ENCODE measurements around the gene MYO1H. TPM values are rescaled to one million over a fixed set of nuclear protein-coding genes. Genes with fewer than 3 reads are reported as not detected.

The MYO1H gene
- total and polyA plus RNA-seq, 2 of the 13 experiments (the other 11 are each of a cell fraction or from before 2014, with no cell fraction given): not detected

DNA sequence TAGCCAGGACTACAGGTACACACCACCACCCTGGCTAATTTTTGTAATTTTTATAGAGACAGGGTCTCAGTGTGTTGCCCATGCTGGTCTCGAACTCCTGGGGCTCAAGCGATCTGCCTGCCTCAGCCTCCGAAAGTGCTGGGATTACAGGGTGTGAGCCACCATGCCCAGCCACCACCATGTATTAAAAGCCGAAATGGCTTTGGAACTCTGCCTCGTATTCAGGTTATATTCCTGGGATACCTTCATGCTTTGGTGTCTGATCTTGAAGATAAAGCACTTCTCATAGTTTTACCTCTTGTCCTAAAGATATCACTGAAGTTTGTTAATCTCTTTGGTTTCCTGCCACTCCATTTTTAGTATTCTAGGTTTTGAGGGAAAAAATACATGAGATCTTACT lies 47.2 kb downstream of the MYO1H start:
- in situ Hi-C loops (cut with HindIII; ENCODE audit: extremely low pct_ligation_motif_present, low pct_unique_long_range_greater_than_20kb): no loop called here
- POLR2A ChIA-PET: no interaction called here
- ATAC-seq (no peak), FAIRE-seq (no peak), DNase-seq (ENCODE audit: low spot score) (no peak)
- H2AFZ ChIP-seq (ENCODE audit: low read length): no peak overlapping the region
- no peak overlapping the region for H3K9ac ChIP-seq (ENCODE audit: insufficient read depth, low read depth, low read length)
- CTCF ChIA-PET (ENCODE audit: low intra/inter-chr PET ratio, low total read pairs): interaction anchor here (2.3 kb wide), 1 partner anchor 131 kb away, joined by 12 read pairs; no protein-coding TSS in a partner anchor
- 40% methylated on average over 5 of the region's 5 CpGs for WGBS (ENCODE audit: low lambda C conversion rate)
- H3K9me3 ChIP-seq (ENCODE audit: low read length): no peaks in the 10 kb centered on the region
- intact Hi-C loops (cut with micrococcal nuclease; ENCODE audit: unreplicated experiment): no loop called here
- H3K27me3 ChIP-seq (ENCODE audit: control insufficient read depth in 1 of 2, insufficient read depth in 2 of 2, low read length in 2 of 2): 0 out of 5 replicates have a peak, but pooled peaks cover 0 to 7% of the 10 kb centered on the region in 2 experiments
- no peaks in the 10 kb centered on the region for H4K20me1 ChIP-seq (ENCODE audit: insufficient read depth, low read length)
- H3K4me2 ChIP-seq (ENCODE audit: low read depth, low read length): no peak overlapping the region
- BruUV-seq (replicated peaks): no TSS peak
- H3K4me3 ChIP-seq (replicated peaks in 1 of 3; ENCODE audit: insufficient read depth in 1 of 3, low read depth in 2 of 3, low read length in 3 of 3): no peak overlapping the region
- H3K27ac ChIP-seq (ENCODE audit: extremely low read length, insufficient read depth, low read length): no peak overlapping the region
- H3K79me2 ChIP-seq (ENCODE audit: insufficient read depth, low read length): no peaks in the 10 kb centered on the region
- no peaks in the 10 kb centered on the region for H3K4me1 ChIP-seq (ENCODE audit: insufficient read depth, low read length)
- no peaks in the 10 kb centered on the region for H3K36me3 ChIP-seq (replicated peaks in 1 of 2; ENCODE audit: control insufficient read depth in 1 of 2, insufficient read depth in 2 of 2, low read length in 2 of 2)
- no peak for TF ChIP-seq SMAD1 (CRISPR knock-in tag; IDR thresholded peaks at IDR 0.05; ENCODE audit: borderline replicate concordance, low read depth)
- TF ChIP-seq, protein P1, sequence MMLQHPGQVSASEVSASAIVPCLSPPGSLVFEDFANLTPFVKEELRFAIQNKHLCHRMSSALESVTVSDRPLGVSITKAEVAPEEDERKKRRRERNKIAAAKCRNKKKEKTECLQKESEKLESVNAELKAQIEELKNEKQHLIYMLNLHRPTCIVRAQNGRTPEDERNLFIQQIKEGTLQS (CRISPR knock-in tag; IDR thresholded peaks at IDR 0.05): no peak
- TF ChIP-seq, protein P2, sequence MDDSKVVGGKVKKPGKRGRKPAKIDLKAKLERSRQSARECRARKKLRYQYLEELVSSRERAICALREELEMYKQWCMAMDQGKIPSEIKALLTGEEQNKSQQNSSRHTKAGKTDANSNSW (CRISPR knock-in tag; IDR thresholded peaks at IDR 0.05; ENCODE audit: borderline replicate concordance): no peak
- TF ChIP-seq HDAC6 (IDR thresholded peaks at IDR 0.05; ENCODE audit: low read depth, low read length): no peak
- TF ChIP-seq, protein P3, sequence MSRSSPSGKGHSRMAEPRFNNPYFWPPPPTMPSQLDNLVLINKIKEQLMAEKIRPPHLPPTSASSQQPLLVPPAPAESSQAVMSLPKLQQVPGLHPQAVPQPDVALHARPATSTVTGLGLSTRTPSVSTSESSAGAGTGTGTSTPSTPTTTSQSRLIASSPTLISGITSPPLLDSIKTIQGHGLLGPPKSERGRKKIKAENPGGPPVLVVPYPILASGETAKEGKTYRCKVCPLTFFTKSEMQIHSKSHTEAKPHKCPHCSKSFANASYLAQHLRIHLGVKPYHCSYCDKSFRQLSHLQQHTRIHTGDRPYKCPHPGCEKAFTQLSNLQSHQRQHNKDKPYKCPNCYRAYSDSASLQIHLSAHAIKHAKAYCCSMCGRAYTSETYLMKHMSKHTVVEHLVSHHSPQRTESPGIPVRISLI (CRISPR knock-in tag; IDR thresholded peaks at IDR 0.05; ENCODE audit: borderline replicate concordance): no peak
- TF ChIP-seq MEIS1 (CRISPR knock-in tag; IDR thresholded peaks at IDR 0.05; ENCODE audit: borderline replicate concordance): no peak
- no peak for TF ChIP-seq FOXK1 (CRISPR knock-in tag; IDR thresholded peaks at IDR 0.05; ENCODE audit: borderline replicate concordance, low read depth)
- no peak for TF ChIP-seq ZNF460 (CRISPR knock-in tag; IDR thresholded peaks at IDR 0.05; ENCODE audit: borderline replicate concordance)
- TF ChIP-seq, protein P4, sequence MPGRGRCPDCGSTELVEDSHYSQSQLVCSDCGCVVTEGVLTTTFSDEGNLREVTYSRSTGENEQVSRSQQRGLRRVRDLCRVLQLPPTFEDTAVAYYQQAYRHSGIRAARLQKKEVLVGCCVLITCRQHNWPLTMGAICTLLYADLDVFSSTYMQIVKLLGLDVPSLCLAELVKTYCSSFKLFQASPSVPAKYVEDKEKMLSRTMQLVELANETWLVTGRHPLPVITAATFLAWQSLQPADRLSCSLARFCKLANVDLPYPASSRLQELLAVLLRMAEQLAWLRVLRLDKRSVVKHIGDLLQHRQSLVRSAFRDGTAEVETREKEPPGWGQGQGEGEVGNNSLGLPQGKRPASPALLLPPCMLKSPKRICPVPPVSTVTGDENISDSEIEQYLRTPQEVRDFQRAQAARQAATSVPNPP (CRISPR knock-in tag; IDR thresholded peaks at IDR 0.05): no peak
- no peak for TF ChIP-seq ZFP36 (IDR thresholded peaks at IDR 0.05; ENCODE audit: borderline replicate concordance, low read depth, low read length, partially characterized antibody)
- TF ChIP-seq, protein P5, sequence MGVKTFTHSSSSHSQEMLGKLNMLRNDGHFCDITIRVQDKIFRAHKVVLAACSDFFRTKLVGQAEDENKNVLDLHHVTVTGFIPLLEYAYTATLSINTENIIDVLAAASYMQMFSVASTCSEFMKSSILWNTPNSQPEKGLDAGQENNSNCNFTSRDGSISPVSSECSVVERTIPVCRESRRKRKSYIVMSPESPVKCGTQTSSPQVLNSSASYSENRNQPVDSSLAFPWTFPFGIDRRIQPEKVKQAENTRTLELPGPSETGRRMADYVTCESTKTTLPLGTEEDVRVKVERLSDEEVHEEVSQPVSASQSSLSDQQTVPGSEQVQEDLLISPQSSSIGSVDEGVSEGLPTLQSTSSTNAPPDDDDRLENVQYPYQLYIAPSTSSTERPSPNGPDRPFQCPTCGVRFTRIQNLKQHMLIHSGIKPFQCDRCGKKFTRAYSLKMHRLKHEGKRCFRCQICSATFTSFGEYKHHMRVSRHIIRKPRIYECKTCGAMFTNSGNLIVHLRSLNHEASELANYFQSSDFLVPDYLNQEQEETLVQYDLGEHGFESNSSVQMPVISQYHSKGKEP (CRISPR knock-in tag; IDR thresholded peaks at IDR 0.05): no peak
- TF ChIP-seq GABPA (IDR thresholded peaks at IDR 0.05; ENCODE audit: low read depth, low read length): no peak
- no peak for TF ChIP-seq GABPA (CRISPR knock-in tag; IDR thresholded peaks at IDR 0.05; ENCODE audit: low read depth)
- no peak for TF ChIP-seq ZZZ3 (CRISPR knock-in tag; IDR thresholded peaks at IDR 0.05; ENCODE audit: borderline replicate concordance)

Measured in HepG2 (cell line).